Activated CD4-positive, alpha-beta T cell treated with anti-CD3 and anti-CD28 coated beads for 36 hours (primary cell): Measurements from ENCODE around the gene CHRND. TPM values are rescaled to one million over a fixed set of nuclear protein-coding genes. Genes with fewer than 3 reads are reported as not detected.
A peak's percentile ranks its signal among the peaks of the same experiment; 100 is the strongest.

Source experiments
- ATAC-seq: fragments of 200-7000 bp; cut with Tn5 transposase; one replicate; pipeline ENCODE4 v1.10.0; 2021; ENCODE audit warnings: mild to moderate bottlenecking, moderate library complexity
- CTCF ChIA-PET: fragments of 350-600 bp; sonication (Branson Sonifier 250); formaldehyde crosslinking; loops from one replicate; lab custom pipeline; 2021; ENCODE audit warnings: antibody characterized with exemption; lab: Charles Lee
- POLR2A ChIA-PET: fragments of 350-600 bp; sonication (Branson Sonifier 250); formaldehyde crosslinking; loops from one replicate; lab custom pipeline; 2021; ENCODE audit warnings: antibody characterized with exemption, inconsistent platforms; lab: Charles Lee
- DNase-seq: peaks from one replicate; pipeline ENCODE4 v3.0.0-alpha.2; 2020
- H3K27ac Mint-ChIP-seq: one replicate; pipeline ENCODE4 v1.8.0; 2021; ENCODE audit warnings: mixed read lengths
- H3K27me3 Mint-ChIP-seq: one replicate; pipeline ENCODE4 v1.8.0; 2021; ENCODE audit warnings: mixed read lengths
- H3K36me3 Mint-ChIP-seq: one replicate; pipeline ENCODE4 v1.8.0; 2021; ENCODE audit warnings: low read depth, mixed read lengths
- H3K4me1 Mint-ChIP-seq: one replicate; pipeline ENCODE4 v1.8.0; 2021; ENCODE audit warnings: mixed read lengths
- H3K4me3 Mint-ChIP-seq: one replicate; pipeline ENCODE4 v1.8.0; 2021; ENCODE audit warnings: mild to moderate bottlenecking, moderate library complexity, mixed read lengths
- H3K9me3 Mint-ChIP-seq: one replicate; pipeline ENCODE4 v1.8.0; 2021; ENCODE audit warnings: low read depth, mixed read lengths
- intact Hi-C, 2 experiments: fragments of 100-400 bp; cut with DNase I in 1 of 2; cut with micrococcal nuclease in 1 of 2; formaldehyde crosslinking; loops; one replicate each; pipeline versions ENCODE4 v1.14.2 to v1.15.1; 2022 to 2024; cut with DNase I, micrococcal nuclease
- total RNA-seq, 2 experiments: library from RNA; stranded (reverse); gene quantifications; one replicate each; pipeline ENCODE4 v1.2.3, GENCODE V29; 2021

The CHRND gene
- total RNA-seq, 2 experiments from 2014 or later = not detected

DNA sequence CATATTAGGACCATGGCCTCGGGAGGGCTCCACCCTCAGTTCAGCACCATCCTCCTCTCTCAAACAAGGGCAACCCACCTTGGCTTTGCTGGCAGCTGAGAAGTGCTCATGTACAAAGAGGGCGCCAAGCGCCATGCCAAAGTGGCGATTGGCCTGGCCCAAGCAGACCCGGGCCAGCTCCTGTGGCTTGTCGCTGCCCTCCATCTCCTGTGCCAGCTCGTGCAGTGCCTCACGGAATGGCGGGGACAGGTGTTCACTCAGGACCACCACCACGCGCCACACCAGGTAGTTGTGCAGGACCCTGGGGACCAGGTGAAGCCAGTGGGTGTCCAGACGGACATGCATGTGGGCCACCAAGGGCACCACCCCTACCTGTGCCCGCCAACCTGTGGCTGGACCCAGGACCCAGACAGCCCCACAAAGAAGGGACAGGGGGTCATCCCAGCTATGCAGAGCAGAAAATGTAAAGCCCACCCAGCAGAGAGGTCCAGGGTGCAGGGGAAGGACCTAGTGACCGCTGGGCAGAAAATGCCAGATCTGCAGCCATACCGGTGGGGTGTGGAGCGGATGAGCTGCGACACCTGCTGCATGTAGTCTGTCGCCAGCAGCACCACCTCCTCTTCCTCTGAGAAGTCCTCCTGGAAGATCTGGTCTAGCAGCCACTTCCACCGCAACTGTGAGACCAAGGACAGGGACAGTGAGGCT, 41.9 kb upstream of the CHRND start:
- ATAC-seq (no peak), DNase-seq (no peak)
- Mint-ChIP-seq H3K36me3 (no peaks in the 10 kb centered on the region), H3K4me1 (peaks cover 3% of the 10 kb centered on the region), H3K27me3 (peaks cover 25% of the 10 kb centered on the region), H3K9me3 (no peaks in the 10 kb centered on the region), H3K27ac (no peak overlapping the region), H3K4me3 (no peak overlapping the region)
- intact Hi-C loops = no loop called here
- ChIA-PET CTCF (interaction anchor here (1.0 kb wide), 1 partner anchor 48 kb away, joined by 3 read pairs; no protein-coding TSS in a partner anchor), POLR2A (no interaction called here)

DNA sequence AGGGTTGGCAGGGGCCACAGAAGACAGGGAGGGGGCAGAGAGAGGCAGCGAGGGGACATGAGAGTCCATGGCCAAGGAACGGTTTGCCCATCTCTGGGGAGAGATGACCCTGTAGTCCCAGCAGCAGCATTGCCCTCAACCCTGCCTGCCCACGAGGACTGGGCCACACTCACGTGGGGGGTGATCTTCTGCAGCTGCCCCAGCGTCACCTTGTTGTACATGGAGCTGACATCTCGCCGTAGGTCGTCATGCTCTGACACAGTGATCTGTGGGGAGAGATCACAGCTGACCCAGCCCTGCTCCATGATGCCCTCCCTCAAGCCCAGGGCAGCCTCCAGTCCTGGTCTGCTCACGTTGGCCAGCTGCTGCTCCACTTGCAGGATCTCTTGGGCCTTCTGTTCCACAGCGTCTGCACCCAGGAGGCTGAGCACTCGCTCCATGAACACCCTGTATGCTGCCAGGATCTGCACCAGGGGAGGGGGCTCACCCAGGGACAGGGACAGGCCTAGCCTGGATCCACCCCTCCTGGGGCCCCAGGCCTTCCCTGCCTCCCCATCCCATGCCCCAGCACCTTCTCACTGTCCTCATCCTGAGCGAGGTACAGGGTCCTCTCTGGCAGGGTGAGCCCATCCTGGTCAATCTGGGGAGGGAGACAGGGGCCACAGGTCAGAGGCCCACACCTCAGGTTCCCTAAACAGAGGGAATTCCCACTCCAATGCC, 41.2 kb upstream of the CHRND start:
- intact Hi-C loops = no loop called here
- ChIA-PET CTCF (interaction anchor here (1.0 kb wide), 1 partner anchor 49 kb away, joined by 3 read pairs; no protein-coding TSS in a partner anchor), POLR2A (no interaction called here)
- Mint-ChIP-seq H3K36me3 (no peaks in the 10 kb centered on the region), H3K4me3 (no peak overlapping the region), H3K27me3 (peaks cover 29% of the 10 kb centered on the region), H3K4me1 (peaks cover 3% of the 10 kb centered on the region), H3K9me3 (no peaks in the 10 kb centered on the region), H3K27ac (no peak overlapping the region)
- DNase-seq (no peak), ATAC-seq (no peak)

DNA sequence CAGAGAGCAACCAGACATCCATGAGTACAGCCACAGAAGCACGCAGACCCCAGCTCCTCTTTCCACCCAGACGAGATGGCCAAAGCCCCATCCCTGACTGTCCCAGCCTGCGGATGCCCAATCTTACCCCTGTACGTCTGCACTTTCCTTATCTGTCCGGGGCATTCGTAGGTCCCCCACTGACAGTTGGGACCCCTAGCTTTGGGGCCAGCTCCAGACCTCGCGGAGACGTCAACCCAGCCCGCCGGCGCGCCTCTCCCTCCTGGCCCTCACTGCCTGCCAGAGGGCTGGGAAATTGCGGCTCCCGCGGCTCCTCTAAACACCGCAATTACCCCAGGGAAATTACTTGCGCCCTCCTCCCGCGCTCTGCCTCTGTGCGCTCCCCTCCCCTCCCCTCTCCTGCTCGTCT, 40.6 kb upstream of the CHRND start:
- DNase-seq (no peak), ATAC-seq (no peak)
- Mint-ChIP-seq H3K27ac (no peak overlapping the region), H3K27me3 (peaks cover 31% of the 10 kb centered on the region), H3K9me3 (no peaks in the 10 kb centered on the region), H3K36me3 (no peaks in the 10 kb centered on the region), H3K4me3 (no peak overlapping the region), H3K4me1 (peaks cover 3% of the 10 kb centered on the region)
- CTCF ChIA-PET = interaction anchor here (0.6 kb wide), 1 partner anchor 10 kb away, joined by 4 read pairs; no protein-coding TSS in a partner anchor
- POLR2A ChIA-PET = no interaction called here
- intact Hi-C loops = no loop called here

DNA sequence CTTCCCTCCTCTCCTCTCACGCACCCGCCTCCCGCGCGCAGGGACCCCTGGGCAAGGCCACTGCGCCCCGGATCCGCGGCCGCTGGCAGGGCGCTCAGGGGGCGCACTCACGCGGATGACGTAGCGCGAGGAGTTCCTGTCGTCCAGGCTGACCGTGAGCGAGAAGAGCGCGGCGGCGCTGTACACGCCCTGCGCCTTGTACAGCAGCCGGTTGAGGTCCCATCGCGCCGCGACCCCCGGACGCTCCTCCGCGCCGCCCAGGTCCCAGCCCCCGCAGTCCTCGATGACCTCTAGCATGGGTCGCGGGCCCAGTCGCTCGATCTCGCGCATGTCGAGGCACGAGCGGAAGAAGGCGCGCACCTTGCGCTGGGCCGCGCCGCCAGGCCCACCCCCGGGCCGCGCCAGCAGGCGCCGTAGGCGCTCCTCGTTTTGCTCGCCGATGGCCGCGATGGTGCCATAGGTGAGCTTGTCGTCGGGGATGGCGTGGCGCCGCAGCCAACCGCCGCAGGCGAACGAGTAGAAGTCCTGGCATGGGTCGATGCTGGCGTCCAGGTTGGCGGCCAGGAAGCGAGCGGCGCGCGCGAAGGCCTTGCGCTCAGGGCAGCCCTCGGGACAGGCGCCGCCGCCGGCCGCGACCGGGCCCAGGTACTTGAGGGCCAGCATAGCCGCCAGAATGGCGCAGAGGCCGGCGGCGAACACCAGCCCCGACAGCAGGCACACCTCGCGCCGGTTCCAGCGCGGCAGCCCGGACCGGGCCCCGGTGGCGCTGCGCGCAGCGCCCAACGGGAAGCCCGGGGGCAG, 40.0 kb upstream of the CHRND start:
- no peak overlapping the region for H3K4me3 Mint-ChIP-seq
- POLR2A ChIA-PET = no interaction called here

DNA sequence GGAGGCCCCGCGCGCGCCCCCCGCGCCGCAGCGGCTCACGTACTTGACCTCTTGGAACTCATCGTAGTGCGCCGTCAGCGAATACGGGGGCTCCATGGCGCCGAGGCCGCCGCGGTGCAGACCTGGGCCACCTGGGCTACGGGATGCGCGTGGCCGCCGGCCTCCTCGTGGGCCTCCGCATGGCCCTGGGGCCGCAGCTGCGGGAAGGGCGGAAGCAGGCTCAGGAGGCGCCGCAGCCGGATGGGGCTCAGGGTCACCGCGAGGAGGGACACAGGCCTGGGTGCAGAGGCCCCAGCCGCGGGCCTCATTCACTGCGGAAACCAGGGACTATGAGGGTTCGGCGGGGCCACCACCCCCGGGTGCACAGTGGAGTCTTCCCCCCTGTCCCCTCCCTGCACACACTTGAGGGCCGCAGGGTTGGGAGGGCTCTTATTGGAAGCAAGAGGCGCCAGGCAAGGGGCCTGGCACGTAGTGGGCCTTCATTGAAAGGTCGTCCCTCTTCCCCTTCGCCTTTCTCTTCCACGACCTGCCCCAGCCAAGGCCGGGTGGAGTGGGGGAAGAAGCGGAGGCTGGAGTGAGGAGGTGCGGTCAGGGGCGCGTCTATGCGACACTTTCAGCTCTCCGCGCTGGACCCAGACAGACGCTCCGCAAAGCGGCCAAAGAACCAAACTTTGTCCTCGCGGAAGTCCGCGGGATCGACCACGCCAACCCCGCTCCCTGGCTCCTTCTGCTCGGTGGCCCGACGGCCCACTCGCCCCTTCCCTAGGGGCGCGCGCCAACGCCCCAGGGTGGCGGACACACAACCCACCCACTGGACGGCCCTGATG, 39.2 kb upstream of the CHRND start:
- Mint-ChIP-seq H3K27ac (no peak overlapping the region), H3K4me3 (no peak overlapping the region), H3K4me1 (peaks cover 3% of the 10 kb centered on the region), H3K27me3 (peaks cover 31% of the 10 kb centered on the region), H3K36me3 (no peaks in the 10 kb centered on the region), H3K9me3 (no peaks in the 10 kb centered on the region)
- intact Hi-C loops = no loop called here
- POLR2A ChIA-PET = no interaction called here
- no peak for DNase-seq
- CTCF ChIA-PET = interaction anchor here (0.6 to 0.7 kb wide), 2 partner anchors 65 to 154 kb away, joined by 3 read pairs; no protein-coding TSS in a partner anchor
- no peak for ATAC-seq

More for the DNA sequence above, 40.0 kb upstream of the CHRND start:
- intact Hi-C loops = no loop called here
- no peaks in the 10 kb centered on the region for H3K9me3 Mint-ChIP-seq
- CTCF ChIA-PET = interaction anchor here (0.6 kb wide), 1 partner anchor 10 kb away, joined by 4 read pairs; no protein-coding TSS in a partner anchor
- no peak overlapping the region for H3K27ac Mint-ChIP-seq
- H3K4me1 Mint-ChIP-seq = peaks cover 3% of the 10 kb centered on the region
- ATAC-seq (no peak), DNase-seq (no peak)
- peaks cover 31% of the 10 kb centered on the region for H3K27me3 Mint-ChIP-seq
- H3K36me3 Mint-ChIP-seq = no peaks in the 10 kb centered on the region

DNA sequence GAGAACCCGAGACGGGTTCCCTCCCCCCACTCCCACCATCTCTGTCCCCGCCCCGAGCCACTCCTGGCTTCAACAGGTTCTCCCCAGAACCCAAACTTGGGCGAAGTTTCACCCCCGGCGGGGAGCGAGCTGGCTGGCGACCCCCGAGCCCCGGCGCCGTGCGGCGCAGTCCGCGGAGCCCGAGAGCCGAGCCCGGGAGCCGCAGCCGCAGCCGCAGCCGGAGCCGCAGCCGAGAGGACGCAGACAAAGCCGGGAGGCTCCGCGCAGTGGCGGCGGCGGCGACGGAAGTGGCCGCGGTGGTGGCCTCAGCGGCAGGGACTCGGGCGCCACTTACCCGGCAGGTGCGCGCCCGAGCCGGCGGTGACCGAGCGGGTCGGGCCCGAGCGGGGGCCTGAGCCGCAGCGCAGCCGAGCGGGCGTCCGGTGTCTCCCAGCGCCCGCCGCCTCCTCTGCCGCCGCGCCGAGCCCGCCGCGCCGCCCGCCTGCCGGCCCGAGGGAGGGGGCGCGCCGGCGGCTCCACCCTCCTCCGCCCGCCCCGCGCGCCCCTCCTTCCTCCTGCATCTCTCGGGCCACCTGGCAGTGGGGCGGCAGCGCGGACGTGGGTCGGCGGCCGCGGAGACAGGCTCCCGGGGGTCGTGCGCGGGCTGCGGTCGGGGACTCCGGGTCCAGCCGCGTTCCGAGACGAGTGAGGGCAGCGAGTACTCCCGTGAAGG, 38.4 kb upstream of the CHRND start, which contains the start of gene ECEL1:
ECEL1 (minus strand) TSS at position 450 of the 712 bp plus-strand sequence. CDS start 1,181 bp downstream, outside the sequence.
- intact Hi-C loops = no loop called here

DNA sequence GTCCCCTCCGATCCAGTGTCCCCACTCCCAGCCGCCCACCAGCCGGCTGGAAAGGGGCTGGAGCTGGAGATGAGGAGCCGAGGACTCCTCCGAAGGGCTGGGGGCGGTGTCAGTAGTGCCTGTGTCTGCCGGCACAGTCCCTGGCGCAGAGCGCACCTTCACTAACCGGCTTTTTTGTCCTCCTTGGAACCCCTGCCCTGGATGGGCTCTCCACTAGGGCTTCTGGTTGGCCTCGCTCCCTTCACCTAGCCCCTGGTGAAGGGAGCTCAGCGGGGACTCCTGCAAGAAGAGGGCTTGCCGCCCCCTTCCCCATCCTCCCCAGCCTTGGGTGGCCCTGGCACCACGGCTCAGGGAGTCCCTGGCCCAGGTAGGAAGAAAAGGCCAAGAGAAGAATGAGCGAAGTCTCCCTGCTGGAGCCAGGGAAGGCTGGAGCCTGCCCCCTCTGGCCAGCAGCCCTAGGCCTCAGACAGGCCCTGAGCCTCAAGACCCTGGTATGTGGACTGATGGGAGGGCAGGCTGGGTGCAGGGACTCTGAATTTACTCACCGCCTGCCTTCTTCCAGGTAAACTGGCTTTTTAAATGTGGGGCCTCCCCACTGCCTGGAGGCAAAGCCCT, 37.8 kb upstream of the CHRND start:
- H3K4me3 Mint-ChIP-seq = no peak overlapping the region
- H3K36me3 Mint-ChIP-seq = no peaks in the 10 kb centered on the region
- ATAC-seq (no peak), DNase-seq (no peak)
- ChIA-PET CTCF (interaction anchor here (0.6 kb wide), 1 partner anchor 256 kb away, joined by 5 read pairs; no protein-coding TSS in a partner anchor), POLR2A (no interaction called here)
- peaks cover 3% of the 10 kb centered on the region for H3K4me1 Mint-ChIP-seq
- intact Hi-C loops = no loop called here
- H3K27me3 Mint-ChIP-seq = peaks cover 31% of the 10 kb centered on the region
- H3K27ac Mint-ChIP-seq = no peak overlapping the region
- no peaks in the 10 kb centered on the region for H3K9me3 Mint-ChIP-seq

More for the DNA sequence above, 38.4 kb upstream of the CHRND start, which contains the start of gene ECEL1:
- DNase-seq (peak; percentile 34), ATAC-seq (peak; percentile 25)
- H3K36me3 Mint-ChIP-seq = no peaks in the 10 kb centered on the region
- ChIA-PET CTCF (interaction anchor here (0.7 kb wide), 1 partner anchor 154 kb away, joined by 3 read pairs; no protein-coding TSS in a partner anchor), POLR2A (no interaction called here)
- H3K4me1 Mint-ChIP-seq = peaks cover 3% of the 10 kb centered on the region
- no peaks in the 10 kb centered on the region for H3K9me3 Mint-ChIP-seq
- peaks cover 31% of the 10 kb centered on the region for H3K27me3 Mint-ChIP-seq
- no peak within 1 kb of the TSS for H3K27ac Mint-ChIP-seq
- H3K4me3 Mint-ChIP-seq = no peak within 1 kb of the TSS

DNA sequence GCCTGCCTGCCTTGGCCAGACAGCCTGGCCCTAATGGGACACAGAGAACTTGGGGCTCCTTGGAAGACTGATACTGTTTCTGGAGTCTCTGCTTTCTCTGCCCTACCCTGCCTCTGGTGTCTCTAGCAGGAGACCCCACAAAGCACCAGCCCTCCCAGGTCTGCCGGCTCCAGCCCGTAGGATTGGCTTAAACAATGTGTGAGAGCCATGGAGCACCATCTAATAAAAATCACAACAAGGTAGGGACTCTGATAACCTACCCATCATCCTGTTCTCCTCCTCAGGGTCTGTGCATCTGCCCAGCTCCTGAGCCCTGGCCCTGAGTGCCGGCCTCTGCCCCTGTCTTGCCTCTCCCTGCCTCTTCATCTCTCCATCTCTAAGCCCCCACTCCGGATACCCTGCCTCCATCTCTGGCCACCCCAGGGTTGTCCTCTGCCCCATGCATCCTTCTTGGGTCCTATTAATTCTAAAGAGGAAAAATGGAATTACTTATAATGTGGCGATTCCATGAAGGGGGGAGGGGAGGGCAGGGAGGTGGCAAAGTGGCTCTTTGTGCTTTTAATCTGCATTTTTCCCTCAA, 37.1 kb upstream of the CHRND start:
- intact Hi-C loops = no loop called here
- POLR2A ChIA-PET = no interaction called here
- Mint-ChIP-seq H3K4me1 (peaks cover 3% of the 10 kb centered on the region), H3K27ac (no peak overlapping the region), H3K27me3 (peaks cover 31% of the 10 kb centered on the region), H3K9me3 (no peaks in the 10 kb centered on the region), H3K4me3 (no peak overlapping the region), H3K36me3 (no peaks in the 10 kb centered on the region)
- no peak for ATAC-seq
- CTCF ChIA-PET = interaction anchor here (0.6 kb wide), 1 partner anchor 257 kb away, joined by 5 read pairs; no protein-coding TSS in a partner anchor
- no peak for DNase-seq

DNA sequence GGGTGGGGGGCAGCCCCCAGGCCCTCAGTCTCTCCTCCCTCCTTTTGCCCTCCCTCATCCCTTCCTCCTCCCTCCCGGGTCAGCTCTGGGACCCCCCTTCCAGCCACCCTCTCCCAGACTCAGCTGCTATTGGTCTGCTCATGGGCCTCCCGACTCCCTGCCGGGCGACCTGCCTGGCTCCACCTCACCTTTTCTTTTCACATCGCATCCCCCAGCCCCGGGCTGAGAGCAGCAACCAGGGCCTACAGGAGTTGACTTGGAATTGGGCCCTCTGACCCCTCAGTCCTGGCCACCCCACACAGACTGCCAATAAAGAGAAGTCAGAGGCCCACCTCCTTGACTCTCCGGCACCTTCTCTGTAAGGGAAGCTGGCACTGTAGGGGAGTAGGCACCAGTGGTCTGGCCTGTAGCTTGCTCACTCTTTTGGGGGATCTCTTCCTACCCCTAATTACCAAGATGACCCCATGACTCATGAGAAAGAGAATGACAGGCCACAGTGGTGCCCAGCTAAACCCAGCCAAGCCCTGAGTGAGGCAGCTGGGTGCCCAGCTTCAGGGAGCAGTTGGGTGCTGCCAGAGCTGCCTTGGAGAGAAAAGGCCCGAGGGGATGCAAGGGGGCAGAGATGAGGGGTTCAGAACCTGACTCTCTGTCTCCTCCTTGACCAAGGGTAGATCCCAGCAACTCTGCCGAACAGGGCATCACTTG, 36.3 kb upstream of the CHRND start:
- ChIA-PET CTCF (interaction anchor here (0.6 kb wide), 2 partner anchors 45 to 71 kb away, joined by 4 to 5 read pairs; no protein-coding TSS in a partner anchor), POLR2A (no interaction called here)
- Mint-ChIP-seq H3K9me3 (no peaks in the 10 kb centered on the region), H3K4me1 (peaks cover 3% of the 10 kb centered on the region), H3K27ac (no peak overlapping the region), H3K27me3 (peaks cover 25% of the 10 kb centered on the region), H3K36me3 (no peaks in the 10 kb centered on the region), H3K4me3 (no peak overlapping the region)
- intact Hi-C loops = no loop called here
- ATAC-seq (no peak), DNase-seq (no peak)
